Dendritic cell treated with granulocyte-macrophage colony-stimulating factor and Interleukin-4, amounts not matched to agents 40 ng/mL and 50 ng/mL, for 4 days (primary cell): ENCODE data around the gene CCL25.
"Not testable (repeated sequence)": the region's sequence is repeated elsewhere in the genome, so short reads cannot be mapped to it uniquely, and the experiment has no call there.

Experiments
- H3K27ac Mint-ChIP-seq: one replicate; pipeline ENCODE4 v1.8.0; 2022; ENCODE audit warnings: mild to moderate bottlenecking, mixed read lengths
- H3K27me3 Mint-ChIP-seq: one replicate; pipeline ENCODE4 v1.8.0; 2022; ENCODE audit warnings: mild to moderate bottlenecking, mixed read lengths
- H3K36me3 Mint-ChIP-seq: one replicate; pipeline ENCODE4 v1.8.0; 2022; ENCODE audit warnings: low read depth, mixed read lengths
- H3K4me1 Mint-ChIP-seq: one replicate; pipeline ENCODE4 v1.8.0; 2022; ENCODE audit warnings: low read depth, mixed read lengths
- H3K4me3 Mint-ChIP-seq: one replicate; pipeline ENCODE4 v1.8.0; 2022; ENCODE audit warnings: mild to moderate bottlenecking, moderate library complexity, mixed read lengths
- H3K9me3 Mint-ChIP-seq: one replicate; pipeline ENCODE4 v1.8.0; 2022; ENCODE audit warnings: mixed read lengths
- intact Hi-C: fragments of 100-400 bp; cut with micrococcal nuclease; formaldehyde crosslinking; loops from one replicate; pipeline ENCODE4 v1.15.0; 2022

CCL25 gene

GRCh38 chr19:8101910-8102309 is 49.4 kb downstream of the CCL25 start:
- H3K4me3 Mint-ChIP-seq, H3K27ac Mint-ChIP-seq, H3K4me1 Mint-ChIP-seq, H3K27me3 Mint-ChIP-seq, H3K9me3 Mint-ChIP-seq, intact Hi-C loops, H3K36me3 Mint-ChIP-seq: not testable (repeated sequence)

- Mint-ChIP-seq H3K27ac (no peak overlapping the region), H3K36me3 (no peaks in the 10 kb centered on the region), H3K9me3 (no peaks in the 10 kb centered on the region), H3K4me3 (no peak overlapping the region), H3K27me3 (peaks cover 6% of the 10 kb centered on the region), H3K4me1 (no peaks in the 10 kb centered on the region)
- intact Hi-C loops, result no loop called here
Measured at GRCh38 chr19:8105471-8105870, 52.9 kb downstream of the CCL25 start.

DNA sequence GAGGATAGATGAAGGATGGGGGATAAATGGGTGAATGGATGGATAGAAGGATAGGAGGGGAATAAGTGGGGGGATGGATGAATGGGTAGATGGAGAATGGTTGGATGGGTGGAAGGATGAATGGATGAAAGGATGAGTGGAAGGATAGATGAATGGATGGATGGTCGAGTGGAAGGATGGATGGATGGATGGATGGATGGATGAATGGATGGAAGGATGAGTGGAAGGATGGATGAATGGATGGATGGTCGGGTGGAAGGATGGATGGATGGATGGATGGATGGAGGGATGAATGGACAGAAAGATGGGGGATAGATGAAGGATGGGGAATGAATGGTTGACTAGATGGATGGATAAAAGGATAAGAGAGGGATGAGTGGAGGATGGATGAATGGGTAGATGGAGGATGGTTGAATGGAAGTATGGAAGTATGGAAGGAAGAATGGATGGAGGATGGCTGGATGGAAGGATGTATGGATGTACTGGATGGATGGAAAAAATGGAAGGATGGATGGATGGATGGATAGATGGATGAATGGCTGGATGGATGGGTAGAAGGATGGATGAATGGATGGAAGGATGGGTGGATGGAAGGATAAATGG is 54.8 kb downstream of the CCL25 start:
- Mint-ChIP-seq H3K4me1 (no peaks in the 10 kb centered on the region), H3K4me3 (no peak overlapping the region), H3K36me3 (no peaks in the 10 kb centered on the region), H3K9me3 (no peaks in the 10 kb centered on the region), H3K27ac (no peak overlapping the region), H3K27me3 (peaks cover 8% of the 10 kb centered on the region)
- intact Hi-C loops, result no loop called here

DNA sequence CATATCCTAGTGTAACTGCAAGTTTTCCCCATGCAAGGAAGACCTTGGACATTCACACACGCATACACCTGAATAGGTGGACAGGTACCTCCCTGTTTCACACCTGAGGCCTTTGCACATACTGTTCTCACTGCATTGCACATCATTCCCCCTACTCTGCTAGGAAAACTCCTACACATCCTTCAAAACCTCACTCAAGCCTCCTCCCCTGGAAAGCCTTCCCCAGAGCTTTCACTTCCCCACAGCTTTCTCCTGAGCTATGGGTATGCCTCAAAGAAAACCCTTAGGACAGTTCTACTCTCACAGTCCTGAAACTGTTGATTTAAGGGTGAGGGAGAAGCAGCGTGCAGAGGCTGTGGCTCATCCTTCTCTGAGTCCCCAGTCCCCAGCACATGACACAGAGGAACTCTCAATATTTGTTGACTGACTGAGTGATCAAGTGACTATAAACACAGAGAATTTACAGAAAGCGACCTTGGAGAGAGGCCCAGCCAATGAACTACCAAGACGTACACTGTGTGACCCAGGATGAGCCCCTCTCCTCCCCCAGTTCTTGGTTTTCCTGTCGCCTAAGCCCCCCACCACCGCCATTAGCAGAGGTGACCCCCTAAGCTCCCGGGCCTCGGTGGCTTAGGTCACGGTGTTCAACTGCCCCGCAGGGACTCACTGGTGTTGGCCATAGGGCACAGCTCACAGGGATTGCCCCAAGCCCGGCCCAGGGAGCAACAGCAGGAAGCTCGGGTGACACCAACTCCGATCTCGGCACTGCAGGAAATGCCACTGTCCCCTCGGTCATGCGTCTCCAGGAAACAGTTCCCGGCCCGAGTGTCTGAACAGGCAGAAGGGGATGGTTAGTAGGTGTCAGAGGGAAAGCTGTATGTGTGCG is 56.2 kb downstream of the CCL25 start:
- Mint-ChIP-seq H3K27me3 (peaks cover 8% of the 10 kb centered on the region), H3K27ac (no peak overlapping the region), H3K9me3 (no peaks in the 10 kb centered on the region), H3K36me3 (no peaks in the 10 kb centered on the region), H3K4me1 (no peaks in the 10 kb centered on the region), H3K4me3 (no peak overlapping the region)
- intact Hi-C loops, result no loop called here

- Mint-ChIP-seq H3K36me3 (no peaks in the 10 kb centered on the region), H3K27me3 (peaks cover 8% of the 10 kb centered on the region), H3K4me1 (no peaks in the 10 kb centered on the region), H3K4me3 (no peak overlapping the region), H3K9me3 (no peaks in the 10 kb centered on the region), H3K27ac (no peak overlapping the region)
- intact Hi-C loops, result no loop called here
Measured at GRCh38 chr19:8109455-8109854, 56.9 kb downstream of the CCL25 start.

GRCh38 chr19:8109890-8110662 is 57.5 kb downstream of the CCL25 start:
- no peaks in the 10 kb centered on the region for H3K9me3 Mint-ChIP-seq
- H3K4me3 Mint-ChIP-seq, result no peak overlapping the region
- H3K4me1 Mint-ChIP-seq, result no peaks in the 10 kb centered on the region
- no peaks in the 10 kb centered on the region for H3K36me3 Mint-ChIP-seq
- H3K27me3 Mint-ChIP-seq, result peaks cover 8% of the 10 kb centered on the region
- intact Hi-C loops, result no loop called here
- no peak overlapping the region for H3K27ac Mint-ChIP-seq

DNA sequence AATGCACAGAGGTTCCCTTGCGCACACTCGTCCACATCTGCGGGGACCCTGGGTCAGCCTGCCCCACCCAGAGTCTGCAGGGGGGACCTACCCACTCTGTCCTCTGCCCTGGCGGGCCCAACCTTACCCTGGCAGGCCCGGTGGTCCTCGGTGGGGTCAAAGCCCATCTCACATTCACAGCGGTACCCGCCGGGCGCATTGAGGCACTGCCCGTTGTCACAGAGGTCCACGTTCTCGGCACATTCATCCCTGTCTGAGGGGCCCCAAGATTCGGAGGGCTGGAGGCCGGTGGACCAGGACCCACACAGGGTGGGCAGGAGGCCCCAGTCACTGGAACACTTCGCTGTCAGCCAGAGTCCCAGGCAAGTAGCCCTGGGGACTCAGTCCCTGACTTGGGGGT is 58.4 kb downstream of the CCL25 start:
- no peaks in the 10 kb centered on the region for H3K9me3 Mint-ChIP-seq
- no peaks in the 10 kb centered on the region for H3K4me1 Mint-ChIP-seq
- no peaks in the 10 kb centered on the region for H3K36me3 Mint-ChIP-seq
- intact Hi-C loops, result no loop called here
- H3K27ac Mint-ChIP-seq, result no peak overlapping the region
- H3K4me3 Mint-ChIP-seq, result no peak overlapping the region
- H3K27me3 Mint-ChIP-seq, result peaks cover 8% of the 10 kb centered on the region

GRCh38 chr19:8111376-8111775 is 58.8 kb downstream of the CCL25 start:
- no peaks in the 10 kb centered on the region for H3K4me1 Mint-ChIP-seq
- peaks cover 8% of the 10 kb centered on the region for H3K27me3 Mint-ChIP-seq
- no peaks in the 10 kb centered on the region for H3K9me3 Mint-ChIP-seq
- no peak overlapping the region for H3K4me3 Mint-ChIP-seq
- no peak overlapping the region for H3K27ac Mint-ChIP-seq
- H3K36me3 Mint-ChIP-seq, result no peaks in the 10 kb centered on the region
- intact Hi-C loops, result no loop called here
